ENCODE data around the gene NLRC3. TPM values are rescaled to one million over a fixed set of nuclear protein-coding genes. Genes with fewer than 3 reads are reported as not detected.

The NLRC3 gene
- polyA plus RNA-seq, 1 experiment: not detected

GRCh38 chr16:3561626-3562025 is 15.6 kb downstream of the NLRC3 start:
- ChIA-PET CTCF (no interaction called here), POLR2A (no interaction called here)
- DNase-seq (ENCODE audit: low read depth, low spot score): no peak
- Histone ChIP-seq H3K27ac (ENCODE audit: low read depth, low read length) (no peak overlapping the region), H3K9me3 (ENCODE audit: control insufficient read depth, insufficient read depth, low read length) (peaks cover 10% of the 10 kb centered on the region), H3K4me3 (ENCODE audit: low read depth, low read length) (no peak overlapping the region), H3K27me3 (ENCODE audit: control insufficient read depth, insufficient read depth, low read length) (peaks cover 6% of the 10 kb centered on the region)
- TF ChIP-seq CTCF (IDR thresholded peaks at IDR 0.05; ENCODE audit: low read depth, low read length): no peak

- H3K9me3 ChIP-seq (ENCODE audit: control insufficient read depth, insufficient read depth, low read length): no peaks in the 10 kb centered on the region; the same call in 1 of the 2 replicates
- H3K27me3 ChIP-seq (ENCODE audit: control insufficient read depth, insufficient read depth, low read length): peaks cover 9% of the 10 kb centered on the region
- CTCF ChIA-PET: no interaction called here
- no peak overlapping the region for H3K4me3 ChIP-seq (ENCODE audit: low read depth, low read length)
- no peak overlapping the region for H3K27ac ChIP-seq (ENCODE audit: low read depth, low read length)
- no peak for DNase-seq (ENCODE audit: low read depth, low spot score)
- TF ChIP-seq CTCF (IDR thresholded peaks at IDR 0.05; ENCODE audit: low read depth, low read length): no peak
- POLR2A ChIA-PET: no interaction called here
Observed at GRCh38 chr16:3554351-3554928, 22.8 kb downstream of the NLRC3 start.

GRCh38 chr16:3553138-3553923 is 23.9 kb downstream of the NLRC3 start:
- Histone ChIP-seq H3K4me3 (ENCODE audit: low read depth, low read length) (no peak overlapping the region), H3K27ac (ENCODE audit: low read depth, low read length) (no peak overlapping the region), H3K9me3 (ENCODE audit: control insufficient read depth, insufficient read depth, low read length) (no peaks in the 10 kb centered on the region; the same call in 1 of the 2 replicates), H3K27me3 (ENCODE audit: control insufficient read depth, insufficient read depth, low read length) (peaks cover 8% of the 10 kb centered on the region)
- DNase-seq (ENCODE audit: low read depth, low spot score): no peak
- no peak for TF ChIP-seq CTCF (IDR thresholded peaks at IDR 0.05; ENCODE audit: low read depth, low read length)
- ChIA-PET POLR2A (interaction anchor here (0.6 kb wide), 1 partner anchor 226 kb away, joined by 4 read pairs; no protein-coding TSS in a partner anchor), CTCF (no interaction called here)

GRCh38 chr16:3550851-3551847 is 26.1 kb downstream of the NLRC3 start:
- Histone ChIP-seq H3K27me3 (ENCODE audit: control insufficient read depth, insufficient read depth, low read length) (peaks cover 7% of the 10 kb centered on the region), H3K27ac (ENCODE audit: low read depth, low read length) (no peak overlapping the region), H3K9me3 (ENCODE audit: control insufficient read depth, insufficient read depth, low read length) (no peaks in the 10 kb centered on the region), H3K4me3 (ENCODE audit: low read depth, low read length) (no peak overlapping the region)
- ChIA-PET POLR2A (no interaction called here), CTCF (no interaction called here)
- no peak for DNase-seq (ENCODE audit: low read depth, low spot score)
- TF ChIP-seq CTCF (IDR thresholded peaks at IDR 0.05; ENCODE audit: low read depth, low read length): no peak

All from AG04450 (cell line).